SK-N-MC (cell line): ENCODE measurements around the gene BMERB1.
"Not testable (repeated sequence)": the region's sequence is repeated elsewhere in the genome, so short reads cannot be mapped to it uniquely, and the experiment has no call there.

Experiments used
- DNase-seq: peaks from one replicate; pipeline ENCODE4 v3.0.0-alpha.2; 2011; ENCODE audit warnings: low read depth, low spot score
- H3K27ac ChIP-seq: fragments of 200-600 bp; sonication (generic); 2 replicates; pipeline ENCODE4 v1.5.1; 2016; ENCODE audit warnings: mixed run types
- H3K36me3 ChIP-seq: fragments of 200-600 bp; sonication (generic); 2 replicates; pipeline ENCODE4 v1.6.1; 2017; ENCODE audit warnings: antibody characterized with exemption, low read length, mixed read lengths; ENCODE audit not compliant: insufficient read depth
- H3K4me3 ChIP-seq: fragments of 200-600 bp; sonication (generic); 2 replicates; pipeline ENCODE4 v1.5.1; 2016
- H3K9ac ChIP-seq: fragments of 200-600 bp; sonication (generic); 2 replicates; pipeline ENCODE4 v1.8.0; 2017; ENCODE audit warnings: mixed run types, mixed read lengths; ENCODE audit not compliant: insufficient read length
- H3K9me3 ChIP-seq: fragments of 200-600 bp; sonication (generic); 2 replicates; pipeline ENCODE4 v1.6.1; 2017; ENCODE audit warnings: low read depth, mild to moderate bottlenecking, antibody characterized with exemption, low read length, moderate library complexity, mixed read lengths
- EZH2 ChIP-seq: fragments of 200-600 bp; sonication (generic); IDR thresholded peaks from one replicate; pipeline ENCODE4 v1.6.1; 2017; ENCODE audit warnings: antibody characterized with exemption
- FOXP2 ChIP-seq: optimal IDR thresholded peaks from 2 replicates; pipeline ENCODE3; 2011; ENCODE audit warnings: mild to moderate bottlenecking, moderate library complexity; ENCODE audit not compliant: insufficient read depth; ENCODE audit errors: extremely low read length, control extremely low read depth
- POLR2AphosphoS5 ChIP-seq: IDR thresholded peaks from 2 replicates; pipeline ENCODE4 v1.6.1; 2012; ENCODE audit warnings: mild to moderate bottlenecking, low read depth, low read length, borderline replicate concordance

Gene BMERB1

GRCh38 chr16:15457400-15457799, 23.0 kb downstream of the BMERB1 start:
- H3K36me3 ChIP-seq: no peaks in the 10 kb centered on the region
- TF ChIP-seq FOXP2: no peak
- TF ChIP-seq POLR2AphosphoS5: no peak
- no peak for TF ChIP-seq EZH2
- no peak overlapping the region for H3K4me3 ChIP-seq
- no peak overlapping the region for H3K27ac ChIP-seq
- no peak for DNase-seq
- no peak overlapping the region for H3K9ac ChIP-seq
- no peaks in the 10 kb centered on the region for H3K9me3 ChIP-seq

- Histone ChIP-seq H3K9ac (no peak overlapping the region), H3K9me3 (no peaks in the 10 kb centered on the region), H3K36me3 (no peaks in the 10 kb centered on the region), H3K27ac (no peak overlapping the region), H3K4me3 (no peak overlapping the region)
- no peak for DNase-seq
- TF ChIP-seq EZH2 (no peak), POLR2AphosphoS5 (no peak), FOXP2 (no peak)
Measured at GRCh38 chr16:15457958-15458357, 23.6 kb downstream of the BMERB1 start.

- no peak overlapping the region for H3K4me3 ChIP-seq
- no peak overlapping the region for H3K27ac ChIP-seq
- DNase-seq: no peak
- H3K36me3 ChIP-seq: no peaks in the 10 kb centered on the region
- no peak overlapping the region for H3K9ac ChIP-seq
- no peak for TF ChIP-seq EZH2
- no peak for TF ChIP-seq FOXP2
- no peak for TF ChIP-seq POLR2AphosphoS5
- H3K9me3 ChIP-seq: no peaks in the 10 kb centered on the region
Measured at GRCh38 chr16:15459791-15460190, 25.4 kb downstream of the BMERB1 start.

- Histone ChIP-seq H3K9ac (no peak overlapping the region), H3K36me3 (no peaks in the 10 kb centered on the region), H3K4me3 (no peak overlapping the region), H3K9me3 (no peaks in the 10 kb centered on the region), H3K27ac (no peak overlapping the region)
- TF ChIP-seq POLR2AphosphoS5: no peak
- no peak for TF ChIP-seq FOXP2
- no peak for TF ChIP-seq EZH2
- no peak for DNase-seq
Measured at GRCh38 chr16:15460601-15461000, 26.2 kb downstream of the BMERB1 start.

- Histone ChIP-seq H3K9me3 (no peaks in the 10 kb centered on the region), H3K4me3 (no peak overlapping the region), H3K36me3 (no peaks in the 10 kb centered on the region), H3K27ac (no peak overlapping the region), H3K9ac (no peak overlapping the region)
- no peak for DNase-seq
- TF ChIP-seq FOXP2 (no peak), POLR2AphosphoS5 (no peak), EZH2 (no peak)
Measured at GRCh38 chr16:15461376-15461775, 27.0 kb downstream of the BMERB1 start.

- DNase-seq: no peak
- H3K9ac ChIP-seq: no peak overlapping the region
- TF ChIP-seq POLR2AphosphoS5 (no peak), FOXP2 (no peak), EZH2 (no peak)
Measured at GRCh38 chr16:15464401-15465186, 30.2 kb downstream of the BMERB1 start.

GRCh38 chr16:15466131-15466530, 31.7 kb downstream of the BMERB1 start:
- DNase-seq: no peak
- no peak overlapping the region for H3K4me3 ChIP-seq
- 0 out of 2 replicates have a peak, but pooled peaks cover 2% of the 10 kb centered on the region for H3K9me3 ChIP-seq

More at GRCh38 chr16:15464401-15465186, 30.2 kb downstream of the BMERB1 start:
- H3K27ac ChIP-seq: no peak overlapping the region
- no peaks in the 10 kb centered on the region for H3K36me3 ChIP-seq
- no peaks in the 10 kb centered on the region for H3K9me3 ChIP-seq
- no peak overlapping the region for H3K4me3 ChIP-seq

GRCh38 chr16:15466886-15467781, 32.7 kb downstream of the BMERB1 start:
- Histone ChIP-seq H3K4me3 (no peak overlapping the region), H3K27ac (no peak overlapping the region), H3K9ac (no peak overlapping the region), H3K9me3 (0 out of 2 replicates have a peak, but pooled peaks cover 2% of the 10 kb centered on the region), H3K36me3 (no peaks in the 10 kb centered on the region)
- no peak for TF ChIP-seq FOXP2
- no peak for TF ChIP-seq POLR2AphosphoS5
- no peak for TF ChIP-seq EZH2
- DNase-seq: no peak

More at GRCh38 chr16:15466131-15466530, 31.7 kb downstream of the BMERB1 start:
- TF ChIP-seq FOXP2 (no peak), POLR2AphosphoS5 (no peak), EZH2 (no peak)
- no peak overlapping the region for H3K27ac ChIP-seq
- H3K36me3 ChIP-seq: no peaks in the 10 kb centered on the region
- H3K9ac ChIP-seq: no peak overlapping the region

GRCh38 chr16:15476971-15477370, 42.6 kb downstream of the BMERB1 start:
- not testable (repeated sequence) for H3K4me3 ChIP-seq, H3K36me3 ChIP-seq, H3K9me3 ChIP-seq, H3K27ac ChIP-seq, DNase-seq, H3K9ac ChIP-seq
